Posterior cingulate gyrus (tissue), 11 donors: ENCODE measurements around the gene TBC1D1.

ENCODE experiments used
- DNase-seq, 10 donors: peaks; one replicate each; pipeline versions ENCODE4 v3.0.0 to v3.0.0-alpha.2; 2020 to 2021; ENCODE audit warnings: mixed read lengths in 3 of 10
- intact Hi-C: fragments of 100-400 bp; cut with DNase I; formaldehyde crosslinking; loops from one replicate; pipeline ENCODE4 v1.15.1; 2023

TBC1D1 gene

DNA sequence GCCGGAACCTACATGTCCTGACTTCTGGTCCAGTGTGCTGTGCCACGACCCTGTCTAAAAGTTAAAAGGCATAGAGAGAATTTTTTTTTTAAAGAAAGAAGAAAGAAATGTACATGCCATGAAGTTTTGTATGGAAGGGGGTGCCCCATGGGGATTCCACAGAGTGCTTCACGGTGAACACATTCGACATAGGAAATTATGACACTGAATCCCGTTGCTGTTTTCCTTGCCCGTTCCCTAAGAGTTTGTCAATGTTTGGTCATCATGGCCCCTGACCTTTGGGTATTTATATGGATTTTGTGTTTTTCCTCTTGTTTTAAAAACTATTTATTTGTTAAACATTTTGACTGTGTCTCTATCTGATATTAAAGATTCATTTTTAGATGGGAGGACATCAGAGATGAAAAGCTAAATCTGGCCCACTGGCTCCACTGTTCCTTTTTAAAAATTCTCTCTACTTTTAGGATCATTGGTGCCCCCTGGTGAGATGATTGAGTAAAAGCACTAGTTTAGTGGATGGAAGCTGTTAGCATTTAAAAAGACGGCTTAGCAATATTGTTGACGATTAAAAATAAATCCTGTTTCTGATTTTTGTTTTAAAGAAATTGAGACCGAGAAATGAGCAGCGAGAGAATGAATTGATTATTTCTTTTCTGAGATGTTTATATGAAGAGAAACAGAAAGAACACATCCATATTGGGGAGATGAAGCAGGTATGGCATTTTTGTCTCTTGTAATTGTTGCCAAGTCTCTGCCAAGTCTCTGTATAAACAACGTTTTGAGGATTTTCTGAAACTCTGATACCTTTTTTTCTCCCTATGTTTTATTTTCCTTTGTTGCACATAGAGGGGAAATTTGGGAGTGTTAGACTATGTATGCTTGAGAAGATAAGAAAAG, 144.3 kb downstream of the TBC1D1 start:
- no peak for DNase-seq
- intact Hi-C loops, result loop anchor here (1.0 to 10.0 kb wide), 4 partner anchors 50 to 580 kb away; a partner anchor contains a TSS

DNA sequence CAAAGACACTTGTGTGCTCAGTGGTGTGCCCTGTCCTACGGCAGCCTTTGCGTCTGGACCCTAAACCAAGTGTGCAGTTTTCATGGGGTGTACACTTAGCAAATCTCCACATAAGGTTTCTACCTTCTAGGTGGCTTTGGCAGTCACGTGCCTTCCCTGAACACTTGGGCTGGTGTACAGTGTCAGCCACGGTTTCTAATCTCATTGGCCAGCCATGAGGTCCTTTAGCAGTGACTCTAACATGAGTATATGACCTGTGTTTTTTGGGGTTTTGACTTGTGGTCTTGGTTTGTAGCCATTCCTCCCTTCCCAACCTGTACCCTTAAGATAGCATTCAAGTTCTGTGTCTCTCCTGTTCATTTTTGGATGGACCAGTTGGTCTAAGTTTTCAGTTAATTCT, 145.7 kb downstream of the TBC1D1 start:
- intact Hi-C loops, result loop anchor here (5.0 to 10.0 kb wide), 3 partner anchors 52 to 582 kb away; a partner anchor contains a TSS

DNA sequence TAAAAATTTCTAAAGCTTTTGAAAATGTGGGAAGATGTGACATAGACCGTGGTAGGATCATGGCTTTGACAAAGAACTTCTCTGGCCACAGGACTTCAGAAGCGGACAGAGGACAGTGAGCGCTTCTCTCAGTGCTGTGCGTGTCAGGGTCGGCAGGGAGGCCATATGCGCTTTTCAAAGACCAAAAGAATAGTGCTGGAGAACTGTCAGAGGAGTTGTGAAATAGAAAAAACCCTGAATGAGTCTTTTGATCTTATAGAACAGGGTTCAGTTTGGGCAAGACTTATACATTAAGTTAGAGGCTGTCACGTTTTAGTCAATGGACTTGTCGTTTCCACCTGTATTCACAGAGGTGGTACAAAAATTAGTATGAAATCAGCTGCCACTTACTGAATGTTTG, 146.7 kb downstream of the TBC1D1 start:
- intact Hi-C loops, result loop anchor here (5.0 to 10.0 kb wide), 3 partner anchors 53 to 583 kb away; a partner anchor contains a TSS
- no peak for DNase-seq

More for the DNA sequence above, 145.7 kb downstream of the TBC1D1 start:
- DNase-seq, result no peak

DNA sequence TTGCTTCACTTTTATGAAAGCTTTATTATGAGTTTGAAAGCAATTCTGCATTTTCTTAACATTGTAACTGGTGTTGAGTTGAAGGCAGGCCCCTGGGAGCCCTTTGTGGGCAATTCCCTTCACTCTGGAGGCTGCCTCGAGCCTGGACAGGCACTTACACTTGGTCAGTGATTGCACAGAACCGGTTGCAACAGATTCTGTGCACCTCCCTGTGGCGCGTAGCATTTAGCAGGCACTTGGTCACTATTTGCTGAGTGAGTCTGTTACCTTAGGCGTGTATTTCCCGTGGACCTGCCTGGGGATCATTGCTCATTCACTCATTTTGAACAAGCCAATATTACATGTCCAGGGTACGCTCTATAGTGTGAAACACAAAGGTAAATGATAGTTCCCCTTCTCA, 149.7 kb downstream of the TBC1D1 start:
- intact Hi-C loops, result no loop called here
- DNase-seq, result no peak

DNA sequence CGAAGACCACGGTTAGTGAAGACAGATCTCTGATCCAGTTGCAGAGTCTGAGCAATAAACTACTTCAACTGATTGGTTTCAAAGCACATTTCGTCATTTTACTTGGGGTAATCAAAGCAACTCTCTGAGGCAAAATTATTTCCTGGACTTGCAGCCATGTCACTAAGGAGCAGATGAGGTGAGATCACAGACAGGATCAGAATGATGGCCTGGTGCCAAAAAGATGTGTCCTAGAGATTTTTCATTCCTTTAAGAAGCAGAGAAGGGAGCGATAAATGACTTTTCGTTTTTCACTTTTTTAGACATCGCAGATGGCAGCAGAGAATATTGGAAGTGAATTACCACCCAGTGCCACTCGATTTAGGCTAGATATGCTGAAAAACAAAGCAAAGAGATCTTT, 153.2 kb downstream of the TBC1D1 start:
- no peak for DNase-seq
- intact Hi-C loops, result no loop called here

DNA sequence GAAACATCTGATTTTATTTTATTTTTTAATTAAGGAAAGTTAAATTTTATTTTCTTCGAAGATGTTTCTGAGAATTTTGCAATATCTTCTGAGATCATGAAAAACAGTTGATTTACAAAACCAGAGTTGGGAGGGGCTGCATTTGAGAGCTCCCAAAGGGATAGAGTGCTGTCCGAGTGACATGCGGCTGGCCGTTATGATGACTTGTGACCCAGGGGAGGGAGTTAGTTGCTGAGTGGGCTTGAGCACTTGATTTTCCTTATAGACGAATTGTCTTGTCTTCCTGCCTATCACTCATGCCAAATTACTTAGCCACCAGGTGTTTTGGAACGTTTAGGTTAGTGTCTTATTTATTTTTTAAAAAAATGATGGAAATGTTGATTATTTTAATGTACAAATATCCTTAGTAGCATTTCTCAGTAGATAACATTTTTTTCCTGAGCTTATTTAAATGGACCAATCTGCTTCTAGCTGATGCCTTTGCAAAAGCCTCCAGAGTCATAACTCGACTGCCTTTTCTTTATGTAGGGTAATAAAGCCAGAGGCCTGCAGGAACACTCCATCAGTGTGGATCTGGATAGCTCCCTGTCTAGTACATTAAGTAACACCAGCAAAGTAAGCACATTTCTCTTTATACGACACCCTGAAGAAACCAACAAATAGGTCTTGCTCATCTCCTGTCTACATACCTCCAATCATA, 154.6 kb downstream of the TBC1D1 start:
- no peak for DNase-seq
- intact Hi-C loops, result no loop called here

DNA sequence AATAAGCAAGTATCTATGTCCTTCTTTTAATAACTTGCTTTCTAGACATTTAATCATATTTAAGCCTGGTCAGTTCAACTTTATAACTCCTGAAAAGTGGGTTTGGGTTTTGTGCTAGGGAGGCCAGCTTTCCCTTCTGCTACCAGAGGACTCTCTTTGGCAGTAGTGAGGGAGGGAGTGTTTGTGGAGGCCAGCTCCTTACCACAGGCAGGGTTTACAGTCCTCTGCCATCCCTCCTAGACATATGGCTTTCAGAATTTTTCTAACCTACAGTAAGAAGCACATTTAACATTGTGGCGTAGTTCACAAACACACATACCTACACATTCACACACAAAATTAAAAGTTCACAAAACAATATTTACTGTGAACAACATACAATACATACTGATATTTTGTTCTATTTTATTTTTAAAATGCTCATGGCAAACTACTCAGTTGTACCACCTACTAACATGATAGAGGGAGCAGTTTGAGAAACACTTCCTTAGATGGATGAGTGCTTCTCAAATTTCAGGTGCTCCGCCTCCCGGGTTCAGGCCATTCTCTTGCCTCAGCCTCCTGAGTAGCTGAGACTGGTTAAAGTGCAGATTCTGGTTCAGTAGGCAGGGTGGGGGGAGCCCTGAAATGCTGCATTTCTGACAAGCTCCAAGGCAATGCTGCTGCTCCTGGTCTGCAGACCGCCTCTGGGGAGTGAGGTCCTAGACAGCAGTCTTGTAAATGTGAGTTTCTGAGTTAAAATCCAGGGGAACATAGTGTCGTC, 156.0 kb downstream of the TBC1D1 start:
- intact Hi-C loops, result no loop called here
- DNase-seq, result no peak

DNA sequence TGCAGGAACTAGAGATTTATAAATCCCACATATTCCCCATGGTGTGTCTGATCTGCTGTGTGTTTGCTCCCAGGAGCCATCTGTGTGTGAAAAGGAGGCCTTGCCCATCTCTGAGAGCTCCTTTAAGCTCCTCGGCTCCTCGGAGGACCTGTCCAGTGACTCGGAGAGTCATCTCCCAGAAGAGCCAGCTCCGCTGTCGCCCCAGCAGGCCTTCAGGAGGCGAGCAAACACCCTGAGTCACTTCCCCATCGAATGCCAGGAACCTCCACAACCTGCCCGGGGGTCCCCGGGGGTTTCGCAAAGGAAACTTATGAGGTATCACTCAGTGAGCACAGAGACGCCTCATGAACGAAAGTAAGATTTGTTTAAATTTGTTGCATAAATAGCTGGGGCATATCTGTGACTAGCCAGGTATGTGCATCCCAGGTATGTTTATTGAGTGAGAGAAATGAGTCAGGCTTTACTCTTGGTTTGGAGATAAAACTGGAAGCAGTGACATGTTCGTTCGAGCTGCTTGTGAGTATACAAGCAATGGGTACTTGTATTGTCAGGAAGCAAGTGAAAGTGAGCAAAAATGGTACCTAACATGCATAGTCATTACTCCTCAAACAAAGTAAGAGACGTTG, 158.8 kb downstream of the TBC1D1 start:
- intact Hi-C loops, result no loop called here

DNA sequence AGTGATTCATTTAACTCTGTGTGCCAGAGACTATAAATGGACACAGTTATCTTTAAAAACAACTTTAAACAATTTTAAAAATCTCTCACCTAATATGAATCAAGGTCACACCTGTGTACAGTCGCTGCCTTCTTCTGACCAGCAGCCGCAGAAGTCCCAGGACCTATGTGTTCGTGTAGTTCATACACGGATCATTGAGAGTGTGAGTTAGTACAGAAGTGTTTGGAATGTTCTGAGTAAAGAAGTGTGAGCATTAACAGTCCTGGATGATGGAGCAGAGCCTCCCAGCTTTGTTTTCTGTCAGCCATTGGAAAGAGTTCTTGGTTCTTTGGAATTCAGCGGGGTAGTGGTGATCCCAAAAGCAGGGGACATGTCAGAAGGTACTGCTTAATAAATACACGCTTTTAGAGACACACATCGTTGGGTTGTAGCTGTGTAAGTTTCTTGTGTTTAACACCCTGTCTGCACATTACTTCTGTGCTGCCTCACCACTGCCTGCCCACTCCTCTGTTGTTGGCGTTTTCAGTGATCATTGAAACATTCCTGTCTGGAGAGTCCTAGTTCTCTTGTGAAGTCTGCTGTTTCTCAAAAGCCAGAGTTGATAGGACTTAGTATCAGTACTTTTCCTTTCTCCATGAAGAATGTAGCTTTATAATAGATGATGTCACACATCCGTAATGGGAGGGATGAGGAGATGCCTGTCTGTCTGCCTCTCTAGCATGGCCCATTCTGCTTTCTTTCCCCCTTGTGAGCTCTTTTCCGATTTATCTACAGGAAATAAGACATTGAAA, 159.9 kb downstream of the TBC1D1 start:
- no peak for DNase-seq
- intact Hi-C loops, result no loop called here

More for the DNA sequence above, 158.8 kb downstream of the TBC1D1 start:
- DNase-seq, result no peak

DNA sequence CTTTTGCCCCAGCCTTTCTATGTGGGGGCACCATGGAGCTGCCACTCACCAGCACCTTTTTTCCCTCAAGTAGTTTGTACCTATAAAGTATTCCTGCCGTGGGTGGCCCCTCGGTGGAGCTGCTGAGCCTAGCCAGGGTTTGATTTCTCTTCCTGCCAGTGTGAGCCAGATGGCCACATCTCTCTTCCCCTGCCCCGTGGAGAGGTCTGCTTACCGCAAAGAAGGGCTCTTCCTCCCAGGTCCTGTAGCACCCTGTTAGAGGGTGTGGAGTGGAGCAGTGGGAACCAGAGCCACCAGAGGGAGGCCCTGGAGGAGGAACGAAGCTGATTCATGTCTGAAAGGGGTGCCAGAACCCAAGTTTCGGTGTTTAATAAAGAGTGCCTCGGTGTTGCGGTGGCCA, 164.7 kb downstream of the TBC1D1 start:
- intact Hi-C loops, result no loop called here
- peak in 1 of 10 donors; percentile 21 for DNase-seq

DNA sequence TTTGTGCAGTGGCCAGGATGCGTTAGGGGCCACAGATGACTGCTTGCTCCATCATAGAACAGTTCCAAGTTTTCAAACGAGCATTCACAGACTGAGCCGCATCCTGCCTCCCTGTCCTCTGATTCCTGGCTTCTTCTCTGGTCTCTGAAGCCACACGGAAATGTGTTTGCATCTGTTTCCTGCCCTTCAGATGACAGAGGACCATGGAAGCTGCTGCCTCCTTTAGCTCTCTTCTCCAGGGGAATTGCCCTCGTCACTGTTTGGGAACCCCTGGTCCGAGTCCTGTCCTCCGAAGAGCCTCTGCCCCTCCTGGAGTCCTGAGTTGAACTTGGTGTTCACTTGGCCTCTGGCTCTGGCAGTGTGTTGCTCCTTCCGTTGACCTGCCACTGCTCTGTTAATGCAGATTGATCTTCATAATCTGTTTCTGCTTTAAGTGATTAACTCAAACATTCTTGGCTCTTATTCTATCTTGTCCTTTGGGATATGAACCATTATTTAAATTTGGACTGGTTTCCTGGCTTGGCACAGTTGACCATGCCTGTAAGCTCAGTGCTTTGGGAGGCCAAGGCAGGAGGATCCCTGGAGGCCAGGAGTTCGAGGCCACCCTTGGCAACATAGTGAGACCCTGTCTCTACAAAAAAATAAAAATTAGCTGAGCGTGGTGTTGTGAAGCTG, 165.3 kb downstream of the TBC1D1 start:
- DNase-seq, result no peak
- intact Hi-C loops, result no loop called here

DNA sequence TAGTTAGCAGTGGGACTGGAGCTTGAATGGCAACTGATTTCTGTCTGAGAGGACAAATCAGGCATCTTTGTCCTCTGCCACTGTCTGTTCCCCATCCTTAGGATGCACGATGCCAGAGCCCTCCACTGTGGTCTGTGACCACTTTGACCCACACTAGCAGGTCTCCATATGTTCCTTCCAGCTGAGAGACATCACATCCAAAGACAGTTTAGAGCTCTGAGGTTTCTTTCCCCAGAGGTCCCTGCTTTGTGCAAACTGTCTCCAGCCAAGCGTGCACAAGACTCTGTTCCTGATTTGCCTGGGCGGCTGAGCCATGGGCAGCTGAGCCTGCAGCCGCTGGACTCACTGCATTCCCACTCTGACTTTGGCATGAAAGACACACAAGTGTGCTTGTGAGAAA, 167.3 kb downstream of the TBC1D1 start:
- intact Hi-C loops, result no loop called here
- no peak for DNase-seq

DNA sequence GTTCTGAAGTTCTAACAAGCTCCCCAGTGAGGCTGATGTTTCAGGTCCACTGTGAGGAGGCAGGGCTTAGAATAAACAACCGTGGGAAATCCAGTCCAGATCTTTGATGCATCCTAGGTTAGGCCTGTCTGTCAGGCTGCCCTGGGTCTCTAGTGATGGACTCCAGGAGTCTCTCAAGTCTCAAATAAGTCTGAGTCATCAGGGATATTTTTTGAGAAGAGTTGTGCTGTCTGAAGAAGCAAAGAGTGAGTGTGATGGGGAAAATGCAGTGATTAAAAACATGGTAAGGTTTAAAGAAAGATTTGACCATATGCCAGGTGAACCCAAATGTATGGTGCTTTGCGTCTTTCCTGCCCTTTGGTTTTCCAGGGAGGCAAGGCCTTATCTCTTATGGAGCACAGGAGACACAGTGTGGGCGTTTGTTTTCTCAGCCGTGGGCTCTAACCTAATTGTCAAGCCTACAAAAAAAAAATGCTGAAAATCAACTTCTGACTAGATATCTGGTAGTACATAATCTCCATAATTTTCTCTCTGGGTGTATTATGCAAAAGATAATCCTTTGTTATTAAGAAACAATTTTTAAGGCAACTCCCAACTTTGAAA, 170.0 kb downstream of the TBC1D1 start:
- intact Hi-C loops, result loop anchor here (5.0 kb wide), 3 partner anchors 616 to 741 kb away; partner anchors contain the start of genes TLR1 and TLR10
- no peak for DNase-seq

DNA sequence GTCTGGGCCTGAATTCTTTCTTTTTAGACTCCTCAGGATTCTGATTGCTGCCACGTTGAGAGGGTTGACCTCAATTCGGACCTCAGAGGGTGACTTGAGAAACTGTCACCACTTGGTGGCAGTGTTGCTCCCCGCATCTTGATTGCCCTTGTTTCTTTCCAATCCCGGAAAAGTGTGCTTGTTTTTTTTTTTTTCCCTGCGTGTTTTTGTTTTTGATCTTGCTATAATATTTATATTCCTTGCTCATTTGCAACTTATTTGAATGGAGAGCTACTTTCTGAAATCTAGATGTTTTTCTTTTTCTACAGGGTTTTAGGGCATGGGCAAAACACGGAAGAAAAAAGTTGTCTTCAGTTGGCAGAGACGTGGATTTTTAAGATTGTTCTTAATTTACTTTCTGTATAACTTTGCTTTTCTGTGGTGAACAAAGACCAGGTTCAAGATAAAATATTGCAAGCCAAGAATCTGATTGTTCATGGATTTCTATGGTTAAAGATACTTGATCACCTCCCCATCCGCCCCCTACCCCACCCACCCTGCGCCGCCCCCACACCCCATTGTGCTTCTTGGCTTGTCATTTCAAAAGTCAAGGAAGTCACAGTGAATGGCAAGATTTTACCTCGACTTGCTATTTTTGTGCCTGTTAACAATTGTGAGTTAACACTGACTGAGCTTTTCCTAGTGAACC, 171.3 kb downstream of the TBC1D1 start:
- DNase-seq, result peak in 9 of 10 donors; percentile 45 to 95 (median 81)
- intact Hi-C loops, result loop anchor here (2.0 to 5.0 kb wide), 4 partner anchors 615 to 740 kb away; partner anchors contain the start of genes TLR1 and TLR10

DNA sequence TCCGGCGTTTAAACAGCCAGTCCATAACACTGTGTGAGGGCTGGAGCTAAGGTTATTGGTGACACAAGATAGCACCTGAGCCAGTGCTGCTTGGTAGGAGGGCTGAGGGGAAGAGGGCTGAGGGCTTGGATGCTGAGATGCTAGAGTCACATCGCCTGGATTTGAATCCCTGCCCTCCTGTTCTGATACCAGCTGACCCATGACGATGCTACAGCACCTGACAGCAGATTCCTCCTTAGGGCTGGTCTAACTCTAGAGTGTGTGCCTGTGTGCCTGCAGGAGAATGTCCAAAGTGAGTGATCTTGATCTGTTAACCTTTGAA, 171.9 kb downstream of the TBC1D1 start:
- DNase-seq, result no peak
- intact Hi-C loops, result loop anchor here (2.0 to 5.0 kb wide), 4 partner anchors 615 to 740 kb away; partner anchors contain the start of genes TLR1 and TLR10

DNA sequence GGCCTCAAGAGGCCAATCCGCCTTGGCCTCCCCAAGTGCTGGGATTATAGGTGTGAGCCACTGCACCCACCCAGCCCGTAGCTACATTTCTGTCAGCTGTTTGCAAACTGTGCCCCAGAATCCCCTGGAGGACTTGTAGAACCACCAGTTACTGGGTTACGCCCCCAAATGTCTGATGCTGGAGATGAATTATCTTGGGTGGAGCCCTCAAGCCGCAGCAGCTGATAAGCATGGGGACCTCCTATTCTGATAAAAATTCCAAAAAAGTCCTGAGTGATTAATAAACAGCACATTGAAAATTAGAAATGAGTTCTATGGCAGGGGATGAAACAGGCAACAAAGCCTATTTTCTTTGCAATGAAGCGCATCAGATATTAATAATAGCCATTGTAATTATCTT, 174.3 kb downstream of the TBC1D1 start:
- no peak for DNase-seq
- intact Hi-C loops, result loop anchor here (5.0 kb wide), 1 partner anchor 107 kb away; no protein-coding TSS in a partner anchor

DNA sequence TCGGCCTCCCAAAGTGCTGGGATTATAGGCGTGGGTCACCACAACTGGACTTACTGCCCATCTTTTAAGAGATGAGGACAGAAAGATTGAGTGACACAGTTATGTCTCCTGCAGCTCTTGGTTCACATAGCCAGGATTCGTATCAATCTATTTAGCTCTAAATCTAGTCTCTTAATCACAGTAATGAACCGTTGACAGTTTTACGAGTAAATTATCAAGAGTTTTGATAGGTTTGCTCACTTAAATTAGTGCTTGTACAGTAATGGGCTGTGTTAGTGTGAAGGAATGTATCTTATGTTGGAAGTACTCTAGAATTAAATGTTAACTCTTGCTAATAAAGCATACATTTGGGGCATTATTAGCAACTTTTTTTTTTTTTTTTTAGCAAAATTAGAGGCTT, 175.0 kb downstream of the TBC1D1 start:
- no peak for DNase-seq
- intact Hi-C loops, result loop anchor here (5.0 kb wide), 1 partner anchor 106 kb away; no protein-coding TSS in a partner anchor

DNA sequence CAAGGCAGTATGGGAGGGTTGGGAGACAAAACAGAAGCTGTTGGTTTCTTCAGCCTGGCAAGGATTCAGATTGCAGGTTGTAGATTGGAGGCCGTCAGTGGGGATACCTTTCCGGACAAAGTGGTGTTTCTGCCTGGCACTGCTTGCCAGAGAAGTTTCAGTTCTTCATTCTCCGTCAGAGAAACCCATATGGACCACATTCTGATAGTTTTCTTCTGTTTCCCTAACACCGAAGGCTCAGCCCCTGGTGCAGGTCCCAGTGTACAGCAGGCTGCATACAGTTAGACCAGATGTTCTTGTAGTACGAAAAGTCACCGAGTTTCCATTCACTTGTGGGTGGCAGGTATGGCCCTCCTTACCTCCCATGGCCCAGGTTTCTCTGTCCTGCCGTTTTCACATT, 176.6 kb downstream of the TBC1D1 start:
- intact Hi-C loops, result loop anchor here (5.0 kb wide), 1 partner anchor 105 kb away; no protein-coding TSS in a partner anchor
- no peak for DNase-seq
